ENCODE measurements around the gene IQSEC1.

IQSEC1 gene

DNA sequence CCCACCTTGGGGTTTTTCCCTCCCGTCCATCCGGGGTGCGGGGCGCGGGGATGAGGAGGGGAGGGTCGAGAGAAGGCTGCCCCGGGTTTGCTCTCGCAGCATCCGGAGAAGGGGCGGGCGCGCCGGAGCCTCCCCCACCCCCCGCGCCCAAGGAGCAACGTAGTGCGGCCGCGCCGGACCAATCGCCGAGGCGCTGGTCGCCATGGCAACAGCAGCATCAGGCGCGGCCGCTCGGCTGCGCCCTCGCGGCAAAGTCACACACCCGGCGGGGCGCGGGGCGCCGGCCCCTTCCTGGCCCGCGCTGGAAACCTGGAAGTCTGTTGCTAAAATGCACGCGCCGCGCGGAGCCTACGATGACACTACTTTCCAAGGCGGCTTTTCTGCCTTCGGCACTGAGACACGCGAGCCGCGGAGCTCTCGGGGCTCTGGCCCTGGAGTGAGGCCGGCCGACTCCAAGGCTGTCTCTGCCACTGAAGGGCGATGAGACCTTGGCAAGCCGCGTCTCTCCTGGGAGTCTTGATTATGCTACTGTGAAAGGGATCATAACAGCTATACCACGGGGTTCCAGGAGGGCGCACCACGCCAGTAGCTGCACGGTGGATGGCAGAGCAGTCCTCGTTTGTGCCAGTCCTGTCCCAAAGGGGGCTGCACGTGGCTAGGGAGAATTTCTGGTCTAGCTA lies at the start of gene IQSEC1:
Gene IQSEC1, minus strand, starts transcription at position 104 of the 680 bp plus-strand sequence. CDS start 415 bp downstream, outside the sequence.
- peak; percentile 52 for DNase-seq (ENCODE audit: low spot score)

DNA sequence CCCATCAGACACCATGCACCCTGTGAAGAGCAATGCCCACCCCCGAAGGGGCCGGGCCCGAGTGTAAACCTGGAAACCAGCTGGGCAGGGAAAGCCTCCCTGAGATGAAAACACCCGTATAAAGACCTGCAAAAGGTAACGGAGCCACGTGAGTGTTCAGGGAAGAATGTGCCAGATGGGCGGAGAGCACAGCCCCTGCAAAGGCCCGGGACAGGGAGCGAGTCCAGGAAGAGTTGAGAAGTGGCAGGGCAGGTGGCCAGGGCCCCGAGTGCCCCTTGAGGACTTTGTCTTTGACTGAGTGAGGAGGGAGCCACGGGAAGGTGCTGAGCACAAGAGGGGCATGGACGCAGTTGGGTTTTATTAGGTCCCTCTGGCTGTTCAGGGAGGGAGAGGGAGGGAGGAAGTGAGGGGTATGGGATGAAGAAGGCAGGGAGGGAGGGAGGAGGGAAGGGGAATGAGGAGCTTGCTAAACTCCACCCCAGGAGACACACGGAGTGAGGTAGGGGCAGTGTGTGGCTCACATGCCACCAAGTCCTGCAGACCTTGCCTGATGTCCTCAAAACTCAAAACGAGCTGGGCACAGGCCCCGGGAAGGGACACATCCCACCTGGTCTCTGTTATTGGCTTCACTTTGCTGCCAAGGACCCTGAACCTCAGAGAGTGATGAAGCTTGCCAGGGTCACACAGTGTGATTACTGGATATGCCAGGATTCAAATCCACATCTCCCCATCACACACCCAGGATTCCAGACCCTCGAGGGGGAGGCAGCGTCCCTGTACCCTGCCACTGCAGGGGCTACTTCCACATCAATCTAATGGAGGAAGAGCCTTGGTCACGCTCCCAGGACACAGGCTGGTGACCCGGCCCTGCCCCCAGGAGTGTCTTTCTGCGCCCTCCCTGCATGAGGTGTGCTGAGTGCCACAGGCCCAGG lies 49.1 kb upstream of the IQSEC1 start:
- no peak for DNase-seq (ENCODE audit: low spot score)

DNA sequence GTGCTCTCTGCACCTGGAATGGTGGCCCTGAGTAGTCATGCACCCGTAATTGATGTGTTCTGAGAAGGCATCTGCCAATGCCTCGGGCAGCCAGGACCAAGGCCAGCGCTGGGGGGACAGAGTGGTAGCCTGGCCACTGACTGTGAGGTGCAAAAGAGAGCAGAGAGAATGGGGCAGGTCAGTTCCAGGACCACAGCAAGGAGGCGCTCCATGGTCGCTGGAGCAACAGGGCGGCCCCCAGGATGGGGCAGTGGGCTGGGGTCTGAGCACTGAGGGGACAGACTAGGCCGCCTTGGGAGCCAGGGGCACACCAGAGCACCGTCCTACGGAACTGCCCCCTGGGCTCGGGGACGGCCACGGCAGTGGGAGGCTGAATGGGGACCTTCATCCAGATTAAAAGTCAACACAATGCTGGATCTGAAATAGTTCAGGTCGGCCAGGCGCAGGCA lies 48.3 kb upstream of the IQSEC1 start:
- no peak for DNase-seq (ENCODE audit: low spot score)

DNA sequence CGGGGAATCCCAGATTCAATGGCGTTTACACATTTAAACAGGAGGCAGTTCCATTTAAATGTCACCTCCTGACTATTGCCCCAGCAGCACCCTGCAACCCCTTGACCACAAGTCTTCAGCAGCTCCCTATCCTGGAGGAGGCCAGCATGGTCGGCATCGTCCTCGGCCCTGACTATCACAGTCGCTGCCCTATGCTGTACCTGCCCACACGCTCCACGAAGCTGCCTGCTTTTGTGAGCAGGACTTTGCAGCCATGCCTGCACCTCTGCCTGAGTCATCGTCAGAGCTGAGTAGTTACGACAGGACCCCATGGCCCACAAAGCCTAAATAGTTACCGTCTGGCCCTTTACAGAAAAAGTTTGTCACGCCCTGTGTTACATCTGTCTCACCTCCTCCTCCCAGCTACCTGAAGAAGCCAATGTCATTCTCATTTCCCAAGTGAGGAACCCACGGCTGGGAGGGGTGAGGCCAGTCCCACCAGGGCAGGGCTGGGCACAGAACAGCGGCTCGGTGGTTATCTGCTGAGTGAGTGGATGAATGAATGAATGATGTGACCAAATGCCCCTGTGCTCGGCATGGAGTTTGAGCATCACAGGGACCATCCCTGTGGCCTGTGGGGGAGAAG lies 47.8 kb upstream of the IQSEC1 start:
- no peak for DNase-seq (ENCODE audit: low spot score)

DNA sequence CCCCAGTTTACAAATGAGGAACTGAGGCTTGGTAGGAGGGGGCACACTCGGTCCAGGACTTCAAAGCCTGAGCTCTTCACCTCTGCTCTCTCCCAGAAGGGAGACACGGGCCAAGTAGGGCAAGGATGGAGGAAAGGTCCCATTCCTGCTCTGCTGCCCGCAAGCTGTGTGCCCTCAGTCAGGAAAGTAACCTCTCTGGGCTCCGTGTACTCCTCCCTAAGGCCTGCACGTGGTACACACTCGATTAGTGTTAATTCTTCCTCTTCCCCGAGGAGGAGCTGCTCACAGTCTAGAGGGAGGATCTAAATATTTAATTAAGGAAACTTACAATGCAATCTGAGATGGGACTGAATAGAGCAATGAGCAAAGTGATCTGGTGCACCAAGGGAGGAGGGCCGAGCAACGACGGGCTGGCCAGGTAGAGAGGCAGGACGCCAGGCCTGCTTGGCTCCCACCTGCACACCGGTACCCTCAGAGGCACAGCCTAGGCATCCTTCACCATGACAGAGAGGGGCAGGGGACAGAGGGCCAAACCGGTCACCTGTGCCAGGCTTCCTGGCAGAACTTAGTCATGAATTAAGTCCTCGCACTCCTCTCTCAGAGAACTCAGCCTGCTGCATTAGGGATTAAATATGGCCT lies 47.2 kb upstream of the IQSEC1 start:
- DNase-seq (ENCODE audit: low spot score): no peak

DNA sequence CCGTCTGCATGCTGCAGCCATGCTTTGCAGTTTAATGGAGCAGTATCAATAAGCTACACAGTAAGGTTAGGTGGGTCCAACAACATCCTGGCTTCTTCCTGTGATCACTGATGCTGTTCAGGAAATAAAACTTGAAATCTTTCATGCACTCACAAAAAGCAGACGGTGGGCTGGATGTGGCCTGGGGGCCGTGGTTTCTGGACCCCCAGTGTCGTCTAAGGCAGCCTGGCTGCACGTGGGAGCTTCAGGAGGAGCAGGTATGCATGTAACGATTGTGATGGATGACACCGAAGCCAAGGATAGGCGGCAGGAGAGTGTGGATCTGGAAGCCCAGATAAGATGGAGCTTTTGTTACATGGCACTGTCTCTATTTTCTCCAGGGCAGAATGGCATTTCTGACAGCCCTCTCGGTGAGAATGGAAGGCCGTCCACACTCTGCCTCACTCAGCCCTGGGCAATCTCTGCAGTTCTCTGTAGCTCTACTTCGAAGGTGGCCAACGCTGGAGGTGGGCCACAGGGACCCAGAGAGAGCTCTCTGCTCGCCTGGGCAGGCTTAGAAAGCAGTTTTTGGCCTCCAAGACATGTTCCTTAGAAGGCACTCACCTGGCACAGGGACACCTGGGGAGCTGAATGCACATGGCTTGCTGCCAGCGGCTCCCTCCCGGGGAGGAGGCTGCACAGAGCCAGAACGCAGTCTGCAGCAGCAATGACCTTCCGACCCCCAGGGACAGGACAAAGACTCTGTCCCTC lies 46.4 kb upstream of the IQSEC1 start:
- no peak for DNase-seq (ENCODE audit: low spot score)

DNA sequence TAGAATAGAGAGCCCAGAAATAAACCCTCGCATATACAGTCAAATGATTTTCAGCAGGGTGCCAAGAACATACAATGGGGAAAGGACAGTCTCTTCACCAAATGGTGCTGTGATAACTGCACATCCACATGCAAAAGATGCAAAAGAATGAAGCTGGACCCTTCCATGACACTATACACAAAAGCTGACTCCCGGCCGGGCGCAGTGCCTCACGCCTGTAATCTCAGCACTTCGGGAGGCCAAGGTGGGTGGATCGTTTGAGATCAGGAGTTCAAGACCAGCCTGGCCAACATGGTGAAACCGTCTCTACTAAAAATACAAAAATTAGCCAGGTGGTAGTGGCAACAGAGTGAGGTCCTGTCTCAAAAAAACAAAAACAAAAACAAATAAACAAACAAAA lies 43.2 kb upstream of the IQSEC1 start:
- DNase-seq (ENCODE audit: low spot score): no peak

DNA sequence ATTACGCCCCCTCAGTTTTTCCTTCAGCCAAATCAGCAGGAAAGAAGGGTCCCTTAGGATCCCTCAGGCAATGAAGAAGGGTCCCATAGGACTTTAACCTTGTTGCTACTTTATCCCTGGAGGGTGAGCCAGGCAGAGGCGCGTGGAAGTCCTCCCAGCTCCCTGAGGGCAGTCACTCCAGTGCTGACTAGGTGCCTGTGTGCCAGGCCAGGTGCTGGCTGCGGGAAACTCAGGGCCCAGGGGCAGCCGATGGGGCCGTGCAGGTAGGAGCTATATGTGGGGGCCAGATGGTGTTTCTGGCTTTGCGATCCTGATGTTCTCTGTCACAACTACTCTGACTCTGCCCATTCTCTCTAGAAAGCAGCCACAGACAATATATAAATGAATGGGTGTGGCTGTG lies 42.8 kb upstream of the IQSEC1 start:
- DNase-seq (ENCODE audit: low spot score): no peak

DNA sequence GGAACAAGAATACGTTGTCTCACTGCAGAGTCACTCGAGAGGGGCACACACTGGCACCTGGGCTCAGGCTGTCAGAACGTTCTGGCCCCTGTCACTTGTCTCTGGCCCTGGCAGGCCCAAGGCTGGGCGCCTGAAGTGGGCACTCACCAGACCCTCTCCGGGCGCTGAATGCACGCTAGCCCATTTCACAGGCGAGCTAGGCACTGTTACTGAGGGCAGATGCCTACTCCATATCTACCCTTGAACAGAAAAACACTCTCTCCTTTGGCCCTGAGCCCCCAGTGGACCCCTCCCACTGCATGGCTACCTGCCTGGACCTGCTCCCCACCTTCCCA lies 42.3 kb upstream of the IQSEC1 start:
- DNase-seq (ENCODE audit: low spot score): no peak

DNA sequence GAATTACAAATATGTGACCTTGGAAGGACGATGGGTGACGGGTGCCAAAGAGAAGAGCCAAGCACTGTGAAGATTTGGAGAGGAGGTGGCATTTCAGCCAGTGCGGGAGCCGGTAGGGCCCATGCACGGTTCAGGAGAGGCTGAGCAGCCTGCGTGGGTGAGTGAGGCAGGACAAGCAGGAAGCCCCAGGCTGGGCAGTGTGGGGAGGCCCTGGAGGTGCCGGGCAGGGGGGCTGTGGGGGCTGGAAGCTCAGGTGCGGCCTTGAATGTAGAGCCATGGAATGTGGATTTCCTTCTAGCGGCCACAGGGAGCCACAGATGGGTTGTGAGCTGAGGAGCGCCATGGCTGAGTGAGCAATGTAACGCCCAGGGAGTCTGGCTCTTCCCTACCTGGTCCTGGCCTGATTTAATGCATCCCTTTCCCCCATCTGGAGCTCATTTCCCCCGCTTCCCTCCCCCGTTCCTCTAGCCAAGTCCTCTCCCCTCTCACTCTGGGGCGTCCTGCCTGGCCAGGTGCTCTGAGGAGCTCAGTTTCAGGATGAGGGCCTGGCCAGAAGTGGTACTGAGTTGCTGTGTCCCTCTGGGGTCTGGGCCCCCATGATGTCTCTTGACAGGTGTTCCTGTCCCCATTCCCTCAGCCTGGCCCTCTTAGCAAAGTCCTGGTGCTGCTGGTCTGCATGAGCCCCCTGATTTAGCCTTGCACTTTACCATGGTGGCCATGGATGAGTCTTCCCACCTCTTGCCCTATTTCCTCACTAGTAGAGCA lies 41.8 kb upstream of the IQSEC1 start:
- no peak for DNase-seq (ENCODE audit: low spot score)

DNA sequence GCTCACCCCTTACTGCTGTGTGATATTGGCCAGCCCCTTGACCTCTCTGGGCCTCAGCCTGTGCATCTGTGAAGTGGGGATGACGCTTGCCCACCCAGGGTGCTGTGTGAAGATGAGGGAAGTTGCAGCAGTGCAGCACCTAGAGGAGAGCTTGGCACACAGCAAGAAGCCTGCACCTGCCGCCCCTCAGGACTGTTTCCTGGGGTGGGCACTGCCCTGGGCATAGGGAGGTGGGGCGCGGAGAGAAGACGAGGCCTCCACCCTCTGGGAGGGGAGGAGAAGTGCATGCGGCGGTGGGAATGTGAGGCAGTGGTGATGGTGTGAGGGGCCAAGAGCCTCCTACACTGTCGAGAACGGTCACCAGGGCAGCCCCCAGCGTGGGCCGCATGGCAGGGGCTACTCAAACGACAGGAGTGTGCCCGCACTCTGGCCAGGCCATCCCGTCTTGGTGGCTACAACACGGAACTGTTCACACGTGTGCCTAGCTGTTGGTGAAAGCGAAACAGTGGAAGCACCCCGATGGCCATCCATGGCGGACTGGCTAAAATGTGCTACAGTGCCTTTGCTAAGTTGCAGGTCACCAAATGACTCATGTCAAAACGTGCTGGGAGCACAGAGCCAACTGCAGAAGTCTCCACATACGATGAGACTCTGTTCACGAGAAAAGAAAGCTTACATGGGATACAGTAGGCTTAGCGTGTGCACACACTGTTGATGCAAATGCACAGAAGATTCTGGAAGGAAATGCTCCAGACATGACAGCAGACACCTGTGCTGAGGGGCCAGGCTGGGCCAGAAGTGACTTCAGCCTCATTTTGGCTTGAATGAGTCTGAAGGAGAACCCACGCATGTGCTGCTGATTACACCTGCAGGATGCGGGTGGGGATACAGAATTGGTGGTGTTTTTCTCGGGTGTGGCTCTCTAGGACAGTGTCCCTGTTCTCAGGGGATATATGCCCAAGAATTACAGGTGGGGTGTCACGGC lies 40.4 kb upstream of the IQSEC1 start:
- no peak for DNase-seq (ENCODE audit: low spot score)

DNA sequence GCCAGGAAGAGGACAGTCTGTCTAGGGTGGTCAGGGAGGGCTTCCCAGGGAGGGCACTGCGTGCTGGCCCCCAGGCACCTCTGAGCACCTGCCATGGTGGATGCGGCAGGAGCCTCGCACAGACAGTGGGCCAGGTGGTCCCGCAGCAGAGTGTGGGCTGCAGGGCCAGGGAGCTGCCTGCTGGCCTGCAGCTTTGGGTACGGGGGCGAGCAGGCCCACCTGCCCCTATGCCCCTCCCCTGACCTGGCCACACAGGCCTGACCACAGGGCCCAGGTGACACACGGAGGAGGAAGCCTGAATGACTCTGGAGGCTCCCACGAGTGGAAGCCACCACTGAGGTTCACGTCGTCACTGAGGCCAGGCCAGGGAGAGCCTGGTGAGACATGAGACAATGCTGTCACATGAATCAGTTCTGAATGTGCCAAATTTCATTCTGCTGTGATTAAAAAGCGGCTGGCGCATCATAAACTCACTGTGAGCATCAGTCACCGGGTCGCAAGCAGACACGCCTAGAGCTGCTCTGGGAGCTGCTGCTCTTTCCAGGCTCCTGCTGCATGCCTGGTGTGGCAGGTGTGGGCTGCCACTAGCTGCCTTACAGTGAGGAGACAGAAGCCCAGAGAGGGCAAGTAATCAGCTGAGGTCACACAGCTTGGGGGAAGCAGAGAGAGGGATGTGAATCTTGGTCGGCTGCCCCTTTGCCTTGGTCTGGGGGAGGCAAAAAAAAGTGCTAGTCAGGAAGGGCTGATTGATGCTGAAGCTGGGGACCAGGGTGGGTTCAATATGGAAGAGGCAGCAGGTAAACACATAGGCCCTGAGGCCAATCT lies 39.5 kb upstream of the IQSEC1 start:
- no peak for DNase-seq (ENCODE audit: low spot score)

DNA sequence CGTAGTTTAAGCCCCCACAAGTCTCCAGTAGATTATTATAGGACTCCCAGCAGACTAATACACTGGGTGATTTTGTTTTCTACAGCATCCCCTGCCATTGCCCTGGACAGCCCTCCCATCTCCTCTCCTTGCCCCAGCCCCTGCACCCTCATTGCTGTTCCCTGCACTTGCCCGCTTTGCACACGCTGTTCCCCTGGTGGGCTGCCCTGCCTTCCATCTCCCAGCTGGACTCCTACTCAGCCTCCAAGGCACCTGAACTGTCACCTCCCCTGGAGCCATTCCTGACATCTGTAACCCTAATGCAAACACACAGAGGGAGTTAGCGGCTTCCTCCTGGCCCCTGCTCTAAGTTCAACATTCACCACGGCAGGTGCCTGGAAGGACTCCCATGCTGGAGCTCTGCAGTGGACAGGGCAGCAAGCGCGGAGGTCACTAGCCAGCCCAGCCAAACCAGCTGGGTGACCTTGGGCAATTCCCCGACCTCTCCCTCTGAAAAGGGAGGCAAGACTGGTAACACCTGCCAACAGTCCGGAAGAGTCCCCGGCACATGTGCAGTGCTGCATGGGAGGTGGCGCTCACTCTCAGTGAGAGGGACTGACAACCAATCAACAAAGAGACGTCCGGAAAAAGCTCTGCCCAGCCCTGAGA lies 38.8 kb upstream of the IQSEC1 start:
- DNase-seq (ENCODE audit: low spot score): no peak

DNA sequence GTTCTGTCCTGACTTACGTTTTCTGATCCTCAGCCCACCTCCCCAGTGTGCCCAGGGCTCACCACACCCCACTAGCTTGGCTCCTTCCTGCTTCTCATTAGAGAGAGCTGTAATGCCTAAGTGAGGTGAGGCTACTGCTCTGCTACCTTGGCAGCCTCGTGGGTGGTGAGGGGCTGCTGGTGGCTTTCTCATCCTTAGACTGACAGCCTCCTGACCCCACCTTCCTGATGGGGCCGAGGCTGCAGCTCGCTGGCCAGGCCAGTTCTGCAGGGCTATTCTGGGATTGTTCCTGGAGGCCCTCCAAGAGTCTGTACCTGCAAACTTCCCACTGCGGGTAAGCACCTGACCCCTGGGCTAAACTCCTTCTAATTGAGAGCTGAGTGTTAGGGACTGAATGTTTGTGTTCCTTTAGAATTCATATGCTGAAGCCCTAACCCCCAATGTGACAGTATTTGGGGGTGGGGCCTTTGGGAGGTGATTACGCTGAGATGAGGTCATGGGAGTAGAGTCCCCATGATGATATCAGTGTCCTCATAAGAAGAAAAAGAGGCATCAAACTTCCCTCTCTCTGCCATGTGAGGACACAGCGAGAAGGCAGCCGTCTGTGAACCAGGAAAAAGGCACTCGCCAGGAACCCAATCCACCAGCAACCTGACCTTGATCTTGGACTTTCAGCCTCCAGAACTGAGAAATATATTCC lies 38.1 kb upstream of the IQSEC1 start:
- DNase-seq (ENCODE audit: low spot score): no peak

DNA sequence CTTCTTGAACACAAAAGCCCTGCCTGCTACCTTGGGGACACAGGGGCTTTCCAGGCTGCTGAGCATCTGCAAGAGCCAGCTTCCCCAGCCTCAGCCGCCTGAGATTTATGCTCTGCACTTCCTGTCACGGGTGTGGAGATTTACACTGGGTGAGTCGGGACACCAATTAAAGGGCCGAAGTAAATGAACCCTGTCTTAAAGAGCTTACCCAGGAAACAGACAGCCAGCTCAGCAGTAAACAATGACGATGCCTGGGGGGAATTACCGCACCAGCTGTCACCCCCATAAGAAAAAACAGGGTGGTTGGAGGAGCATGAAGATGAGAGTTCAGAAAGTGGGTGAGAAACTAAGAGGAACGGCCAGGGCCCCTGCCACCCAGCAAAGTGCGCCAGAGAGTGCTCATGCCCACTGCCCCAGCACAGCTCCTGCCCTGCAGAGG lies 37.5 kb upstream of the IQSEC1 start:
- no peak for DNase-seq (ENCODE audit: low spot score)

DNA sequence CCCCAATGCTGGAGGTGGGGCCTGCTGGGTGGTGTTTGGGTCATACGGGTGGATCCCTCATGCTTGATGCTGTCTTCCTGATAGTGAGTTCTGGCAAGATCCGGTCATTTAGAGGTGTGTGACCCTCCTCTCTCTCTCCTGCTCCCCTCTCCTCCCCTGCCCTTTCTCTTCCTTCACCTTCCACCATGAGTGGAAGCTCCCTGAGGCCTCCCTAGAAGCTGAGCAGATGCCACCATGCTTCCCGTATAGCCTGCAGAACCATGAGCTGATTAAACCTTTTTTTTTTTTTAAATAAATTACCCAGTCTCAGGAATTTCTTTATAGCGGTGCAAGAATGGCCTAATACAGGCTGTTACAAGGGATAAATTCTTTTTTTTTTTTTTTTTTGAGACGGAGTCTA lies 36.3 kb upstream of the IQSEC1 start:
- DNase-seq (ENCODE audit: low spot score): no peak

DNA sequence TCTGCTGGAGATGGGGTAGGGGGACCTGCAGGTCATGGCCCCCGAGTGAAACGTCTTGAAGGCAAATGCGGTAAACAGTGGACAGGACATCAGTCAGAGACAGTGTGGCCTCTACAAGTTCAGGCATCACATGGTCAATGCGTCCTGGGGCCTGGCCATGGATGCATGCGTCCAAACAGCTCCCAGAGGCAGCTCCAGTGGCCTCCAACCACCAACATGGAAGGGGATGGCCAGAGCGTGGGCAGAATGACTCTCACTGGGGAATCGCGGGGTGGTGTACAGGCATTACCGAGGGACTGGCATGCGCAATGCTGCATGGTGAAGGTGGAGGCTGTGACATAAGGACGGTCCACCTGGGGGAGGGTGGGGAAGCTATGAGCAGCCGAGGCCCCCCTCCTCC lies 35.6 kb upstream of the IQSEC1 start:
- no peak for DNase-seq (ENCODE audit: low spot score)

DNA sequence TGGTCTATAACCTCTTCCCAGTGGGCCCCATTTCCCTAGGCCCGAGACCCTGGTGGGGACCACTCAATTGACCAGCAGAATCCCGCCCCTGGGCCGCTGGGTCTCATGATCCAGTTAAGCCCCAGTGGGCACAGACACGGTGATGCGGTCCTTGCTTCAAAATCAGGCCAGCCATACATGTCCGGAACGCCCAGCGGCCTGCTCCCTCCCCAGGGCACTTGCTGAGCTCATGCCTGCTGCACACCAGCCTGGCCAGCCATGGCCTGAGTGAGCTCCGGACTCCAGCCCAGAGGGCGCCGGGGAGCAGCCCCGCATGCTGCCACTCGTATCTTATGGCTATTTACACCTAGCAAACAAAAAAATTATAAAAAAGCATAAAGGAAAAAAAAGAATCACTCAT lies 34.4 kb upstream of the IQSEC1 start:
- DNase-seq (ENCODE audit: low spot score): no peak

Data from AG08396 (cell line).